Ascending aorta (tissue), 2 donors: Measurements from ENCODE around the gene LENEP. TPM values are rescaled to one million over a fixed set of nuclear protein-coding genes. Genes with fewer than 3 reads are reported as not detected.

ENCODE experiments used
- DNase-seq, 2 donors: peaks; one replicate each; pipeline ENCODE4 v3.0.0-alpha.2; 2019; ENCODE audit warnings: low spot score in 2 of 2
- H3K27ac ChIP-seq, 2 donors: fragments of 200-600 bp; sonication (generic); one replicate each; pipeline ENCODE4 v1.5.1; 2016 to 2017; ENCODE audit warnings: mild to moderate bottlenecking in 1 of 2
- H3K27me3 ChIP-seq: fragments of 200-600 bp; sonication (generic); one replicate; pipeline ENCODE4 v1.5.1; 2017
- H3K36me3 ChIP-seq, 2 donors: fragments of 200-600 bp; sonication (generic); one replicate each; pipeline ENCODE4 v1.5.1; 2016
- H3K4me1 ChIP-seq, 2 donors: fragments of 200-600 bp; sonication (generic); one replicate each; pipeline ENCODE4 v1.5.1; 2016 to 2017; ENCODE audit warnings: mild to moderate bottlenecking in 1 of 2
- H3K4me3 ChIP-seq, 2 donors: fragments of 200-600 bp; sonication (generic); one replicate each; pipeline ENCODE4 v1.5.1; 2016 to 2017; ENCODE audit warnings: mild to moderate bottlenecking in 1 of 2
- H3K9me3 ChIP-seq, 2 donors: fragments of 200-600 bp; sonication (generic); one replicate each; pipeline ENCODE4 v1.5.1; 2016
- CTCF ChIP-seq, 3 experiments: fragments of 200-600 bp in 2 of 3; fragments of 450-650 bp in 1 of 3; sonication (generic) in 2 of 3; IDR thresholded peaks; one replicate each; pipeline ENCODE4 v1.5.1; 2016 to 2019; ENCODE audit warnings: antibody characterized with exemption in 3 of 3, mild to moderate bottlenecking in 1 of 3, moderate library complexity in 1 of 3
- intact Hi-C: fragments of 100-400 bp; cut with DNase I; formaldehyde crosslinking; loops from one replicate; pipeline ENCODE4 v1.15.1; 2023
- total RNA-seq: library from RNA; depleted of rRNA; stranded (reverse); fragments of >200 nt; gene quantifications from one replicate; pipeline ENCODE4 v1.1.0, GENCODE V29; 2016

Gene LENEP
- total RNA-seq, 1 donor from 2014 or later: not detected

GRCh38 chr1:155019377-155020245 lies 26.2 kb downstream of the LENEP start:
- peaks cover 10 to 21% of the 10 kb centered on the region in 2 donors for H3K36me3 ChIP-seq
- no peak for TF ChIP-seq CTCF (IDR thresholded peaks at IDR 0.05)
- no peaks in the 10 kb centered on the region for H3K27me3 ChIP-seq
- no peak for DNase-seq
- no peak overlapping the region for H3K4me3 ChIP-seq
- intact Hi-C loops: no loop called here
- H3K27ac ChIP-seq: no peak overlapping the region
- H3K4me1 ChIP-seq: peaks cover 7 to 13% of the 10 kb centered on the region in 2 donors
- H3K9me3 ChIP-seq: no peaks in the 10 kb centered on the region

- no peak for TF ChIP-seq CTCF (IDR thresholded peaks at IDR 0.05)
- H3K27ac ChIP-seq: no peak overlapping the region
- H3K36me3 ChIP-seq: no peaks in the 10 kb centered on the region
- H3K9me3 ChIP-seq: no peaks in the 10 kb centered on the region
- H3K27me3 ChIP-seq: no peaks in the 10 kb centered on the region
- no peak overlapping the region for H3K4me3 ChIP-seq
- intact Hi-C loops: no loop called here
- no peak for DNase-seq
- H3K4me1 ChIP-seq: peaks cover 7 to 9% of the 10 kb centered on the region in 2 donors
Measured at GRCh38 chr1:155022136-155022926, 28.9 kb downstream of the LENEP start.

GRCh38 chr1:155022927-155023236 lies 29.5 kb downstream of the LENEP start:
- Histone ChIP-seq H3K4me1 (peaks cover 3 to 6% of the 10 kb centered on the region in 2 donors), H3K9me3 (no peaks in the 10 kb centered on the region), H3K27me3 (no peaks in the 10 kb centered on the region), H3K27ac (no peak overlapping the region), H3K36me3 (no peaks in the 10 kb centered on the region), H3K4me3 (no peak overlapping the region)
- intact Hi-C loops: no loop called here
- TF ChIP-seq CTCF (IDR thresholded peaks at IDR 0.05): no peak
- no peak for DNase-seq

- Histone ChIP-seq H3K27ac (no peak overlapping the region), H3K9me3 (no peaks in the 10 kb centered on the region), H3K36me3 (no peaks in the 10 kb centered on the region), H3K4me3 (no peak overlapping the region), H3K4me1 (no peaks in the 10 kb centered on the region), H3K27me3 (no peaks in the 10 kb centered on the region)
- DNase-seq: no peak
- no peak for TF ChIP-seq CTCF (IDR thresholded peaks at IDR 0.05)
- intact Hi-C loops: no loop called here
Measured at GRCh38 chr1:155023627-155024026, 30.2 kb downstream of the LENEP start.

- TF ChIP-seq CTCF (IDR thresholded peaks at IDR 0.05): no peak
- no peaks in the 10 kb centered on the region for H3K27me3 ChIP-seq
- H3K4me3 ChIP-seq: no peak overlapping the region
- H3K4me1 ChIP-seq: no peaks in the 10 kb centered on the region
- no peaks in the 10 kb centered on the region for H3K36me3 ChIP-seq
- H3K9me3 ChIP-seq: no peaks in the 10 kb centered on the region
- no peak for DNase-seq
- intact Hi-C loops: no loop called here
- H3K27ac ChIP-seq: no peak overlapping the region
Measured at GRCh38 chr1:155024315-155024714, 30.9 kb downstream of the LENEP start.
